Left ventricle myocardium inferior (tissue), 1 donor: ENCODE results near the gene CRADD. TPM values are rescaled to one million over a fixed set of nuclear protein-coding genes. Genes with fewer than 3 reads are reported as not detected.

ENCODE experiments used
- DNase-seq: peaks from one replicate; pipeline ENCODE4 v3.0.0-alpha.2; 2020
- H3K27ac ChIP-seq: fragments of 200-600 bp; replicated peaks from 2 replicates; pipeline ENCODE4 v1.8.0; 2021
- H3K27me3 ChIP-seq: fragments of 200-600 bp; 2 replicates; pipeline ENCODE4 v1.8.0; 2021; ENCODE audit warnings: low read depth
- H3K36me3 ChIP-seq: fragments of 200-600 bp; 2 replicates; pipeline ENCODE4 v1.8.0; 2021
- H3K4me1 ChIP-seq: fragments of 200-600 bp; 2 replicates; pipeline ENCODE4 v1.8.0; 2021
- H3K4me3 ChIP-seq: fragments of 200-600 bp; 2 replicates; pipeline ENCODE4 v1.8.0; 2021; ENCODE audit warnings: mild to moderate bottlenecking, moderate library complexity
- H3K9me3 ChIP-seq: fragments of 200-600 bp; replicated peaks from 2 replicates; pipeline ENCODE4 v1.8.0; 2021
- CTCF ChIP-seq: fragments of 200-600 bp; IDR thresholded peaks from 2 replicates; pipeline ENCODE4 v1.8.0; 2021; ENCODE audit warnings: antibody characterized with exemption, mild to moderate bottlenecking, borderline replicate concordance
- intact Hi-C: fragments of 100-400 bp; cut with micrococcal nuclease; formaldehyde crosslinking; loops from one replicate; pipeline ENCODE4 v1.11.0; 2022
- total RNA-seq: library from RNA; stranded (reverse); fragmentation: NEBNext Ultra II Directional; extraction: Animal tissue kit (Norgen Biotek cat#: 25700); gene quantifications from one replicate; pipeline ENCODE4 v1.2.1, GENCODE V29; 2021
- donor health status: DM: no; HTN: yes; CAD: no; lungs with severe emphysema.

CRADD gene
- total RNA-seq, 1 donor from 2014 or later, result 46.4 TPM

DNA sequence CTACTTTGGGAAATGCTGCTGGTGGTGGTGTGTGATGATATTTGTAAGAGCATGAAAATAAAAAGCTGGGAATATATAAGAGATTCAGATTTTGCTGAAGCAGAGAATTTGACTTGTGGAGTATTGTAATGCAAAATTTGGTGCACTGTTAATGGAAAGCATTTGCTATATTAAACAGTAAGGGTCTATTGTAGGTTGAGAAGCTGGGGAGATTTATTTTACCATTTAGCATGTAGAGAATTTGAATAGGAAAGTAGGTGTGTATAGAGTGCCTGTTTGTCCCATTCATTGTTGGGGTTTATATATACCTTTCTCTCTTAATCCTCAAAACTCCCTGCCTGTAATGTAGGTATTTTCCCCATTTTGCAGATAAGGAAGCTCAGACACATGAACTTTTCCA, 48.4 kb downstream of the CRADD start:
- Histone ChIP-seq H3K4me3 (no peak overlapping the region), H3K27me3 (no peaks in the 10 kb centered on the region), H3K9me3 (peaks cover 19% of the 10 kb centered on the region), H3K4me1 (peaks cover 15% of the 10 kb centered on the region), H3K27ac (no peak overlapping the region), H3K36me3 (no peaks in the 10 kb centered on the region)
- DNase-seq, result no peak
- intact Hi-C loops, result no loop called here
- TF ChIP-seq CTCF, result no peak

DNA sequence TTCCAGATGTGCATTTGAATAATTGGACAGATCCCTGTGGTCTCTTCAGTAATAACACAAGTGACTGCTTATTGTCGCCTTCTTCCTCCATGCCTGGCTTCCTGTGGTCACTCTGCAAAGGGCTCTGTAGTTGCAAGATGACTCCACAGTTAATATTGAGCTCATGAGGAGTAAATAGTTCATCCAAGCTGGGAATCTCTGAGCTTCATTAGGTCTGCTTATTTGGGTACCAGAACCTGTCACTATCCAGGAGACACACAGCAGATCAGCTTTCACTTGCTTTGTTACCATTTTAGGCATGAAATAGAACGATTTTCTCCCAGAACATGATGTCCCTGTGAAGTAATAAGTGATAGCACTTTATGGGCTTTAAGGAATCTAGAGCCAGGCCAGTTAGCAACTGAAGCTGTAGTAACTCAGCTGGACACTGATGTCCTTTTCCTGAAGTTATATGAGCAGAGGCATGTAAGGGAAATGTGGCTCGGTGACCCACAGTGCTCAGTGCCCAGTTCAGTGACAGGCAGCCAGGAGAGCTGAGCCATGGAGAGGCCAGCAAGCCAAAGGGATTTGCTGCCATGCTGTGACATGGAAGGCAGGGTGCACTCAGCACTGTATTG, 50.1 kb downstream of the CRADD start:
- Histone ChIP-seq H3K27me3 (no peaks in the 10 kb centered on the region), H3K27ac (peak overlapping the region; percentile 50), H3K9me3 (peaks cover 8% of the 10 kb centered on the region), H3K4me1 (peaks cover 15% of the 10 kb centered on the region), H3K4me3 (no peak overlapping the region), H3K36me3 (no peaks in the 10 kb centered on the region)
- DNase-seq, result no peak
- intact Hi-C loops, result no loop called here
- TF ChIP-seq CTCF, result no peak

DNA sequence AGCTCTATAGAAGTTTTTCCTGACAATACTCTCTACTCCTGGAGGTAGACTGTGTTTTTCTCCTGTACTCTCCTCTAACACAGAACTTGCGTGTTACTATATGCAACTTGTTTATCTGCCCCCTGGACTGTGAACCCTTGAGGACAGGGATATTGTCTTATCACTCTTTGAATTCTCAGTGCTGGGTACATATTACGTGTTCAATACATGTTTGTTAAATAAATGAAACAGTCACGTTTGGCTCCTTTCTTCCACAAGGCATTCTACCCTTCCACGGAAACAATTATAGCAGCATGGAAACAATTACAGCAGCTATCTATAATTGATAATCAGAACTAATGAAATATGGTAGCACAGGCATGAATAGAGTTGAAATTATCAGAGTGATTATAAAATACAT, 50.7 kb downstream of the CRADD start:
- Histone ChIP-seq H3K36me3 (no peaks in the 10 kb centered on the region), H3K27me3 (no peaks in the 10 kb centered on the region), H3K9me3 (peaks cover 2% of the 10 kb centered on the region), H3K27ac (peak overlapping the region; percentile 50), H3K4me1 (peaks cover 15% of the 10 kb centered on the region), H3K4me3 (no peak overlapping the region)
- intact Hi-C loops, result no loop called here
- no peak for TF ChIP-seq CTCF
- DNase-seq, result no peak

DNA sequence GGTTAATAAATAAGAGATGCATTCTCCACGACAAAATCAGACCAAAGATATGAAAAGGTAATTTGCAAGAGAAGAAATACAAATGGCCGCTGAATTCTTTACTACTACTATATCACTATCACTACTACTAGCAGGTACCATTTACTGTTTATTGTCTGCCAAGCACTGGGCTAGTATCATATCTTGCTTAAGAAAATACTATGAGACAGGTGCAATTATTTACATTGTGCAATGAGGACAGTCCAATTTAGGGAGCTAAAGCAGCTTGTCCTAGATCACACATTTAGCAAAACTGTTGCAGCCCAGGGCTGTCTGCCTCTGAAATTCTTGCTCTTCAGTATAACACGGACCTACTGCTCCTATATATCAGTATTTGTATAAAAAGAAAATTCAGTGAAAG, 52.8 kb downstream of the CRADD start:
- no peak for TF ChIP-seq CTCF
- DNase-seq, result no peak
- Histone ChIP-seq H3K4me3 (no peak overlapping the region), H3K9me3 (no peaks in the 10 kb centered on the region), H3K4me1 (peaks cover 21% of the 10 kb centered on the region), H3K36me3 (peaks cover 2% of the 10 kb centered on the region), H3K27ac (no peak overlapping the region), H3K27me3 (no peaks in the 10 kb centered on the region)
- intact Hi-C loops, result no loop called here

GRCh38 chr12:93733358-93733757, 56.2 kb downstream of the CRADD start:
- Histone ChIP-seq H3K9me3 (no peaks in the 10 kb centered on the region), H3K27me3 (no peaks in the 10 kb centered on the region), H3K4me3 (no peak overlapping the region), H3K4me1 (peaks cover 26% of the 10 kb centered on the region), H3K27ac (no peak overlapping the region), H3K36me3 (peaks cover 3% of the 10 kb centered on the region)
- DNase-seq, result peak; percentile 29
- intact Hi-C loops, result no loop called here
- TF ChIP-seq CTCF, result no peak
